Uterus (tissue), 2 donors: ENCODE measurements around the gene SOX3.

Experiments used
- CTCF ChIP-seq, 4 experiments: fragments of 200-600 bp in 2 of 4; fragments of 450-650 bp in 2 of 4; sonication (generic) in 2 of 4; IDR thresholded peaks; one replicate each; pipeline ENCODE4 v1.5.1; 2016 to 2019; ENCODE audit warnings: antibody characterized with exemption in 4 of 4, mild to moderate bottlenecking in 2 of 4, moderate library complexity in 1 of 4
- POLR2A ChIP-seq, 2 donors: fragments of 450-650 bp; IDR thresholded peaks; one replicate each; pipeline ENCODE4 v1.6.1; 2016; ENCODE audit warnings: antibody characterized with exemption in 2 of 2, mild to moderate bottlenecking in 1 of 2, moderate library complexity in 1 of 2

GRCh38 chrX:140548985-140549384, 44.1 kb upstream of the SOX3 start:
- TF ChIP-seq POLR2A (IDR thresholded peaks at IDR 0.05) (no peak), CTCF (IDR thresholded peaks at IDR 0.05) (no peak)
